ENCODE data around the gene PEX13. TPM values are rescaled to one million over a fixed set of nuclear protein-coding genes. Genes with fewer than 3 reads are reported as not detected.

PEX13 gene
- polyA plus RNA-seq, 1 donor (not counting 4 experiments of a cell fraction or from before 2014, with no cell fraction given), result 35.9 TPM

- H4K20me1 ChIP-seq (ENCODE audit: control insufficient read depth, extremely low read depth, insufficient read depth, low read length), result no peaks in the 10 kb centered on the region
- no peak for TF ChIP-seq CTCF (optimal IDR thresholded peaks at IDR 0.05 in 1 of 3, IDR thresholded peaks at IDR 0.05 in 1 of 3, conservative IDR thresholded peaks at IDR 0.05 in 1 of 3; ENCODE audit: extremely low read depth in 1 of 3, insufficient read depth in 2 of 3, low read length in 3 of 3)
- no peak for TF ChIP-seq EZH2 (IDR thresholded peaks at IDR 0.05; ENCODE audit: low read length)
- no peaks in the 10 kb centered on the region for H3K27me3 ChIP-seq (ENCODE audit: control insufficient read depth, extremely low read depth, insufficient read depth, low read length)
- no peak for DNase-seq (ENCODE audit: low read depth, low spot score)
- no peak for FAIRE-seq
- no peaks in the 10 kb centered on the region for H3K9me1 ChIP-seq (ENCODE audit: control insufficient read depth, extremely low read depth, insufficient read depth, low read length)
- no peak overlapping the region for H2AFZ ChIP-seq (ENCODE audit: control insufficient read depth, low read length)
- no peak overlapping the region for H3K9ac ChIP-seq (ENCODE audit: control insufficient read depth, extremely low read depth, insufficient read depth, low read length)
- H3K9me3 ChIP-seq (ENCODE audit: control insufficient read depth, low read depth, low read length), result no peaks in the 10 kb centered on the region
- no peaks in the 10 kb centered on the region for H3K4me1 ChIP-seq (ENCODE audit: control insufficient read depth, extremely low read depth, insufficient read depth, low read length)
- dilution Hi-C loops (cut with MboI; ENCODE audit: extremely low pct_ligation_motif_present, low sequenced_read_pairs), result no loop called here
- H3K4me2 ChIP-seq (ENCODE audit: control insufficient read depth, extremely low read depth, insufficient read depth, low read depth, low read length), result no peak overlapping the region
- H3K4me3 ChIP-seq (ENCODE audit: control insufficient read depth in 2 of 3, extremely low read depth in 1 of 3, insufficient read depth in 2 of 3, low read depth in 1 of 3, low read length in 3 of 3), result no peak overlapping the region
- H3K36me3 ChIP-seq (ENCODE audit: control insufficient read depth in 2 of 2, extremely low read depth in 1 of 2, insufficient read depth in 2 of 2, low read length in 2 of 2), result peaks cover 2 to 4% of the 10 kb centered on the region in 2 experiments
- H3K27ac ChIP-seq (ENCODE audit: control insufficient read depth, insufficient read depth, low read length), result no peak overlapping the region
- H3K79me2 ChIP-seq (ENCODE audit: control insufficient read depth, insufficient read depth, low read length), result no peaks in the 10 kb centered on the region
These were observed 27.7 kb downstream of the PEX13 start for GRCh38 chr2:61045226-61045625.

- no peak for FAIRE-seq
- H3K79me2 ChIP-seq (ENCODE audit: control insufficient read depth, insufficient read depth, low read length), result no peaks in the 10 kb centered on the region
- H3K9ac ChIP-seq (ENCODE audit: control insufficient read depth, extremely low read depth, insufficient read depth, low read length), result no peak overlapping the region
- no peaks in the 10 kb centered on the region for H3K9me1 ChIP-seq (ENCODE audit: control insufficient read depth, extremely low read depth, insufficient read depth, low read length)
- dilution Hi-C loops (cut with MboI; ENCODE audit: extremely low pct_ligation_motif_present, low sequenced_read_pairs), result no loop called here
- no peaks in the 10 kb centered on the region for H3K4me1 ChIP-seq (ENCODE audit: control insufficient read depth, extremely low read depth, insufficient read depth, low read length)
- H3K4me2 ChIP-seq (ENCODE audit: control insufficient read depth, extremely low read depth, insufficient read depth, low read depth, low read length), result no peak overlapping the region
- no peaks in the 10 kb centered on the region for H3K9me3 ChIP-seq (ENCODE audit: control insufficient read depth, low read depth, low read length)
- H2AFZ ChIP-seq (ENCODE audit: control insufficient read depth, low read length), result no peak overlapping the region
- peaks cover 2 to 4% of the 10 kb centered on the region in 2 experiments for H3K36me3 ChIP-seq (ENCODE audit: control insufficient read depth in 2 of 2, extremely low read depth in 1 of 2, insufficient read depth in 2 of 2, low read length in 2 of 2)
- no peak for TF ChIP-seq CTCF (optimal IDR thresholded peaks at IDR 0.05 in 1 of 3, IDR thresholded peaks at IDR 0.05 in 1 of 3, conservative IDR thresholded peaks at IDR 0.05 in 1 of 3; ENCODE audit: extremely low read depth in 1 of 3, insufficient read depth in 2 of 3, low read length in 3 of 3)
- TF ChIP-seq EZH2 (IDR thresholded peaks at IDR 0.05; ENCODE audit: low read length), result no peak
- no peak for DNase-seq (ENCODE audit: low read depth, low spot score)
- H3K27ac ChIP-seq (ENCODE audit: control insufficient read depth, insufficient read depth, low read length), result no peak overlapping the region
- H3K27me3 ChIP-seq (ENCODE audit: control insufficient read depth, extremely low read depth, insufficient read depth, low read length), result no peaks in the 10 kb centered on the region
- H4K20me1 ChIP-seq (ENCODE audit: control insufficient read depth, extremely low read depth, insufficient read depth, low read length), result no peaks in the 10 kb centered on the region
- no peak overlapping the region for H3K4me3 ChIP-seq (ENCODE audit: control insufficient read depth in 2 of 3, extremely low read depth in 1 of 3, insufficient read depth in 2 of 3, low read depth in 1 of 3, low read length in 3 of 3)
These were observed 28.5 kb downstream of the PEX13 start for GRCh38 chr2:61045999-61046398.

Data from keratinocyte (primary cell).